Smooth muscle cell (in vitro differentiated cells): Measurements from ENCODE around the gene AP4M1. TPM values are rescaled to one million over a fixed set of nuclear protein-coding genes. Genes with fewer than 3 reads are reported as not detected.

Source experiments
- DNase-seq: peaks from one replicate; lab custom pipeline; 2025; ENCODE audit not compliant: unreplicated experiment; lab: John Stamatoyannopoulos, UW
- H2AFZ ChIP-seq: fragments of 200-600 bp; sonication (generic); 2 replicates; pipeline ENCODE4 v1.6.0; 2016; ENCODE audit warnings: antibody characterized with exemption, low read depth, mild to moderate bottlenecking
- H3F3A ChIP-seq: fragments of 200-600 bp; sonication (generic); 2 replicates; pipeline ENCODE4 v1.6.0; 2017; ENCODE audit warnings: antibody characterized with exemption, low read depth
- H3K27ac ChIP-seq: fragments of 200-600 bp; sonication (generic); 2 replicates; pipeline ENCODE4 v1.5.1; 2016; ENCODE audit warnings: low read depth, mild to moderate bottlenecking
- H3K27me3 ChIP-seq: fragments of 200-600 bp; sonication (generic); 2 replicates; pipeline ENCODE4 v1.6.1; 2016; ENCODE audit warnings: low read depth, mild to moderate bottlenecking
- H3K36me3 ChIP-seq: fragments of 200-600 bp; sonication (generic); 2 replicates; pipeline ENCODE4 v1.5.1; 2016; ENCODE audit warnings: low read depth
- H3K4me1 ChIP-seq: fragments of 200-600 bp; sonication (generic); 2 replicates; pipeline ENCODE4 v1.5.1; 2016; ENCODE audit warnings: low read depth
- H3K4me2 ChIP-seq: fragments of 200-600 bp; sonication (generic); 2 replicates; pipeline ENCODE4 v1.6.0; 2016; ENCODE audit warnings: mild to moderate bottlenecking
- H3K4me3 ChIP-seq: fragments of 200-600 bp; sonication (generic); 2 replicates; pipeline ENCODE4 v1.5.1; 2016; ENCODE audit warnings: mild to moderate bottlenecking
- H3K79me2 ChIP-seq: fragments of 200-600 bp; sonication (generic); 2 replicates; pipeline ENCODE4 v1.6.0; 2016; ENCODE audit warnings: low read depth, mild to moderate bottlenecking
- H3K9ac ChIP-seq: fragments of 200-600 bp; sonication (generic); 2 replicates; pipeline ENCODE4 v1.6.0; 2016; ENCODE audit warnings: low read depth
- H3K9me3 ChIP-seq: fragments of 200-600 bp; sonication (generic); replicated peaks from 2 replicates; pipeline ENCODE4 v1.5.1; 2016; ENCODE audit warnings: low read depth
- H4K20me1 ChIP-seq: fragments of 200-600 bp; sonication (generic); 2 replicates; pipeline ENCODE4 v1.6.0; 2016; ENCODE audit warnings: low read depth
- CTCF ChIP-seq: fragments of 200-600 bp; sonication (generic); IDR thresholded peaks from 2 replicates; pipeline ENCODE4 v1.5.1; 2017; ENCODE audit warnings: borderline replicate concordance, mild to moderate bottlenecking, antibody characterized with exemption; ENCODE audit not compliant: insufficient read depth, poor library complexity, severe bottlenecking
- WGBS: methylation state at CpG from one replicate; pipeline ENCODE4 v1.1.7; 2016; ENCODE audit warnings: low lambda C conversion rate; 5-methylcytosine and 5-hydroxymethylcytosine counted together
- polyA plus RNA-seq: library from polyadenylated mRNA; unstranded; fragments of >200 nt; fragmentation: Nextera tagmentation; extraction: Ambion mirVana; gene quantifications from 2 replicates; pipeline ENCODE4 v1.2.1, GENCODE V29; 2016
- total RNA-seq: library from RNA; depleted of rRNA; stranded (reverse); fragments of >200 nt; gene quantifications from 2 replicates; pipeline ENCODE4 v1.2.3, GENCODE V29; 2014

The AP4M1 gene
- total and polyA plus RNA-seq, 2 experiments from 2014 or later = 16.9 to 18.0 TPM

DNA sequence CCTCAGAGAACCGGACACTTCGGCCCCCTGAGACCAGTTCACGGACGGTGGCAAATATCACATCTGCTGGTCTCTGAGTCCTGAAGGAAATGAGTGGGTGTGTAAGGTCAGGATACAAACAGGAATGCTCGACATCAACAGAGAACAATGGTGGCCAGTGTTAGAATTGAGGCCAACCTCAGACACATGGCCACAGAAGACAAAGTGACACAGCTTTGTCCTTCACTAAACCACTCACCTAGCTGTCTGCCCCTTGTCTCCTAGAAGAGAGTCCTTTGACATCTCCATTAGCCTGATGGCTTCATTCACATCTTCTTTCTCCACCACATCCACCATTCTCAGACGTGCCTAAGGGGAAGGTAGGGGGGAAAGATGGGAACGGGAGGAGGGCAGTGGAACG lies 8.4 kb upstream of the AP4M1 start:
- Histone ChIP-seq H3K9ac (no peak overlapping the region), H3K27ac (no peak overlapping the region), H3K27me3 (no peaks in the 10 kb centered on the region), H3K4me1 (peaks cover 9% of the 10 kb centered on the region), H3F3A (peaks cover 42% of the 10 kb centered on the region), H3K36me3 (peaks cover 8% of the 10 kb centered on the region), H3K4me2 (no peak overlapping the region), H2AFZ (no peak overlapping the region), H3K4me3 (no peak overlapping the region), H4K20me1 (no peaks in the 10 kb centered on the region), H3K79me2 (peaks cover 7% of the 10 kb centered on the region), H3K9me3 (no peaks in the 10 kb centered on the region)
- no peak for DNase-seq
- no peak for TF ChIP-seq CTCF
- 74% methylated on average over 8 of the region's 8 CpGs for WGBS

DNA sequence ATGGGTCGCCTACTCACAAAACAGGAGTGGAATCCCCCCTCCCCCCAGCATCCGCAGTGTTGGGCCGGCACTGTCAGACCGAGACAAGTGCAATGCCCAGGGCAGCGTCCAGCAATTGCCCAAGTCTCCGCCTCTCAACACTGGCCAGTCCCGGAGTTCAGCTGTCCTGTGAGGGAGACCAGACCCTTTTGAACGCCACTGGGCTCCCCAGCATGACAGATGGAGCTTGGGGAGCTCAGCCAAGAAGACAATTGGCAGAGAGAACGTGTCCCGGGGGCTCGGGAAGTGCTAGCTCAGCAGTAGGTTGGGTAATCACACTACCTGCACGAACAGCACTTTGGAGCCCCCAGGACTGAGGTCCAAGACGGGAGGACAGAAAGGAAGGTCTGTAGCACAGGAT lies 7.9 kb upstream of the AP4M1 start:
- Histone ChIP-seq H3K36me3 (peaks cover 13% of the 10 kb centered on the region), H3K27ac (no peak overlapping the region)

GRCh38 chr7:100093925-100094486 lies 7.4 kb upstream of the AP4M1 start:
- H3K27ac ChIP-seq = no peak overlapping the region
- no peak for TF ChIP-seq CTCF
- no peaks in the 10 kb centered on the region for H3K27me3 ChIP-seq
- H3K4me2 ChIP-seq = no peak overlapping the region
- peaks cover 18% of the 10 kb centered on the region for H3K36me3 ChIP-seq
- no peak for DNase-seq
- no peak overlapping the region for H3K9ac ChIP-seq
- WGBS = 95% methylated on average over 16 of the region's 16 CpGs
- H2AFZ ChIP-seq = no peak overlapping the region
- H3K9me3 ChIP-seq = no peaks in the 10 kb centered on the region
- peaks cover 16% of the 10 kb centered on the region for H3K79me2 ChIP-seq
- peaks cover 9% of the 10 kb centered on the region for H3K4me1 ChIP-seq
- H3K4me3 ChIP-seq = no peak overlapping the region
- no peaks in the 10 kb centered on the region for H4K20me1 ChIP-seq
- H3F3A ChIP-seq = peaks cover 36% of the 10 kb centered on the region

More for the DNA sequence above, 7.9 kb upstream of the AP4M1 start:
- Histone ChIP-seq H3K4me2 (no peak overlapping the region), H2AFZ (no peak overlapping the region), H4K20me1 (no peaks in the 10 kb centered on the region), H3K9ac (no peak overlapping the region), H3K27me3 (no peaks in the 10 kb centered on the region), H3K9me3 (no peaks in the 10 kb centered on the region), H3K4me3 (no peak overlapping the region), H3K4me1 (peaks cover 5% of the 10 kb centered on the region), H3K79me2 (peaks cover 11% of the 10 kb centered on the region), H3F3A (peaks cover 38% of the 10 kb centered on the region)
- no peak for DNase-seq
- TF ChIP-seq CTCF = no peak
- 90% methylated on average over 13 of the region's 13 CpGs for WGBS

GRCh38 chr7:100095289-100095688 lies 6.2 kb upstream of the AP4M1 start:
- Histone ChIP-seq H3K4me1 (peaks cover 15% of the 10 kb centered on the region), H3K9ac (no peak overlapping the region), H3K27ac (no peak overlapping the region), H3K9me3 (no peaks in the 10 kb centered on the region), H3K27me3 (no peaks in the 10 kb centered on the region), H3K79me2 (peaks cover 25% of the 10 kb centered on the region), H2AFZ (no peak overlapping the region), H4K20me1 (peaks cover 9% of the 10 kb centered on the region), H3K4me2 (no peak overlapping the region), H3K36me3 (peaks cover 19% of the 10 kb centered on the region), H3K4me3 (no peak overlapping the region), H3F3A (peaks cover 30% of the 10 kb centered on the region)
- WGBS = 92% methylated on average over 9 of the region's 9 CpGs
- TF ChIP-seq CTCF = no peak
- no peak for DNase-seq
